Fibroblast of lung (primary cell): Measurements from ENCODE around the gene ARPC2.

Experiments used
- CTCF ChIP-seq, 2 donors: IDR thresholded peaks in 1 of 2; conservative IDR thresholded peaks in 1 of 2; 1 replicate in 1 of 2; 2 replicates in 1 of 2; pipeline ENCODE4 v1.5.1; 2011 to 2012; ENCODE audit warnings: low read length in 2 of 2, control low read depth in 1 of 2, inconsistent platforms in 1 of 2, low read depth in 1 of 2, mild to moderate bottlenecking in 1 of 2
- EZH2 ChIP-seq: IDR thresholded peaks from 2 replicates; pipeline ENCODE4 v1.5.1; 2012; ENCODE audit warnings: low read length, control low read depth, mild to moderate bottlenecking; ENCODE audit errors: missing control alignments

GRCh38 chr2:218229239-218229638 is 12.2 kb downstream of the ARPC2 start:
- TF ChIP-seq CTCF (conservative IDR thresholded peaks at IDR 0.05 in 1 of 2, IDR thresholded peaks at IDR 0.05 in 1 of 2; ENCODE audit: low read depth in 1 of 2, low read length in 2 of 2) = no peak
- TF ChIP-seq EZH2 = no peak
